BJ (cell line): ENCODE data around the gene PKD2. TPM values are rescaled to one million over a fixed set of nuclear protein-coding genes. Genes with fewer than 3 reads are reported as not detected.

Source experiments
- CTCF ChIA-PET: fragments of 350-600 bp; formaldehyde crosslinking; extraction: SDS; loops from one replicate; lab custom pipeline; 2021; ENCODE audit warnings: antibody characterized with exemption, inconsistent platforms; lab: Yijun Ruan, JAX
- POLR2A ChIA-PET: fragments of 300-600 bp; sonication (Branson Sonifier 250); formaldehyde crosslinking; extraction: SDS; loops from one replicate; lab custom pipeline; 2021; ENCODE audit warnings: antibody characterized with exemption; lab: Charles Lee
- DNase-seq: peaks from one replicate; pipeline ENCODE4 v3.0.0-alpha.2; 2011; ENCODE audit warnings: low read depth
- H3K27me3 ChIP-seq: 2 replicates; pipeline ENCODE4 v1.6.0; 2011; ENCODE audit warnings: low read length; ENCODE audit not compliant: control insufficient read depth, insufficient read depth
- H3K36me3 ChIP-seq: 2 replicates; pipeline ENCODE4 v1.5.1; 2011; ENCODE audit warnings: low read length; ENCODE audit not compliant: control insufficient read depth, insufficient read depth
- H3K4me3 ChIP-seq: 2 replicates; pipeline ENCODE4 v1.5.1; 2011; ENCODE audit warnings: low read depth, mild to moderate bottlenecking, control low read depth, low read length
- CTCF ChIP-seq: IDR thresholded peaks from 2 replicates; pipeline ENCODE4 v1.5.1; 2011; ENCODE audit warnings: low read depth, mild to moderate bottlenecking, control low read depth, inconsistent platforms, low read length, moderate library complexity; ENCODE audit not compliant: insufficient read depth
- polyA plus RNA-seq: library from polyadenylated mRNA; depleted of rRNA; stranded (reverse); fragments of >200 nt; gene quantifications from 2 replicates; pipeline ENCODE4 v1.2.3, GENCODE V29; 2011

The PKD2 gene
- polyA plus RNA-seq, 1 experiment, result 67.0 TPM

GRCh38 chr4:88054229-88054628 lies 46.8 kb downstream of the PKD2 start:
- peak; percentile 26 for DNase-seq
- Histone ChIP-seq H3K27me3 (no peaks in the 10 kb centered on the region), H3K4me3 (no peak overlapping the region), H3K36me3 (peaks cover 9% of the 10 kb centered on the region)
- ChIA-PET POLR2A (interaction anchor here (0.6 kb wide), 1 partner anchor 26 kb away, joined by 4 read pairs; no protein-coding TSS in a partner anchor), CTCF (interaction anchor here (0.7 to 1.9 kb wide), 5 partner anchors 148 to 391 kb away, joined by 3 to 13 read pairs (median 4); no protein-coding TSS in a partner anchor)
- no peak for TF ChIP-seq CTCF

- Histone ChIP-seq H3K36me3 (peaks cover 10% of the 10 kb centered on the region), H3K4me3 (no peak overlapping the region), H3K27me3 (no peaks in the 10 kb centered on the region)
- ChIA-PET POLR2A (no interaction called here), CTCF (interaction anchor here (0.6 to 1.9 kb wide), 7 partner anchors 9 to 160 kb away, joined by 3 to 13 read pairs (median 4); no protein-coding TSS in a partner anchor)
- TF ChIP-seq CTCF, result peak; percentile 53
- no peak for DNase-seq
Observed at GRCh38 chr4:88054901-88055300, 47.5 kb downstream of the PKD2 start.

GRCh38 chr4:88058295-88058694 lies 50.9 kb downstream of the PKD2 start:
- ChIA-PET POLR2A (no interaction called here), CTCF (interaction anchor here (1.1 to 1.6 kb wide), 3 partner anchors 25 to 209 kb away, joined by 3 to 6 read pairs (median 5); no protein-coding TSS in a partner anchor)
- no peak for DNase-seq
- no peak for TF ChIP-seq CTCF
- Histone ChIP-seq H3K4me3 (no peak overlapping the region), H3K27me3 (no peaks in the 10 kb centered on the region), H3K36me3 (peaks cover 7% of the 10 kb centered on the region)

- Histone ChIP-seq H3K27me3 (no peaks in the 10 kb centered on the region), H3K36me3 (peaks cover 7% of the 10 kb centered on the region), H3K4me3 (no peak overlapping the region)
- POLR2A ChIA-PET, result no interaction called here
- DNase-seq, result no peak
- CTCF ChIA-PET, result interaction anchor here (1.1 to 1.6 kb wide), 2 partner anchors 152 to 211 kb away, joined by 3 to 5 read pairs; no protein-coding TSS in a partner anchor
- no peak for TF ChIP-seq CTCF
Observed at GRCh38 chr4:88059766-88060165, 52.3 kb downstream of the PKD2 start.

GRCh38 chr4:88060431-88060830 lies 53.0 kb downstream of the PKD2 start:
- no peaks in the 10 kb centered on the region for H3K27me3 ChIP-seq
- ChIA-PET POLR2A (no interaction called here), CTCF (interaction anchor here (0.6 to 0.7 kb wide), 2 partner anchors 10 to 201 kb away, joined by 3 read pairs; no protein-coding TSS in a partner anchor)
- H3K4me3 ChIP-seq, result no peak overlapping the region
- TF ChIP-seq CTCF, result no peak
- no peak for DNase-seq
- peaks cover 9% of the 10 kb centered on the region for H3K36me3 ChIP-seq
